OCI-LY7 (cell line): ENCODE results near the gene IQSEC1.

Source experiments
- EZH2phosphoT487 ChIP-seq: fragments of 200-600 bp; sonication (generic); IDR thresholded peaks from 2 replicates; pipeline ENCODE4 v1.6.1; 2018; ENCODE audit warnings: low read depth, borderline replicate concordance, mild to moderate bottlenecking, mixed run types, antibody characterized with exemption, low read length, moderate library complexity, mixed read lengths
- TF ChIP-seq, protein P1 (sequence below): fragments of 200-600 bp; sonication (generic); conservative IDR thresholded peaks from 2 replicates; pipeline ENCODE4 v1.5.1; 2014; ENCODE audit warnings: mild to moderate bottlenecking, antibody characterized with exemption, low read length, moderate library complexity, mixed read lengths

DNA sequence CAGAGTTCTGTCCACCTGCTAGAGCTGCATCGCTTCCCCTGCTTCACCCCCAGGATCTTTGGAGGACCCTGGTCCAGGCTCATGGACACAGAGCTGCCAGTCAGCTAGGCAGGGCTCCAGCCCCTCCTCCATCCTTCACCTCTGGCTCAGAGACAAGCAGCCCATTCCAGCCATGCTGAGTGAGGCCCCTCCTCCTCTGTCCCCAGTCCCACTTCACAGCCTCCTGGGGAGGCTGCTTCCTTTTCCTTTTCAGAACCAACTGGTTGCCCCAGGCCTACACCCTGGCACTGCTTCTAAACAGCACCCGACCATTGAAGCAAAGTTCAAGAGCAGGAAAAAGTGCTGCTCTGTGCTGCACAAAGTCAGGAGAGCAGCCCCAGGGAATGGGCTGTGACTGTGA lies 22.2 kb downstream of the IQSEC1 start:
- TF ChIP-seq, protein P1, sequence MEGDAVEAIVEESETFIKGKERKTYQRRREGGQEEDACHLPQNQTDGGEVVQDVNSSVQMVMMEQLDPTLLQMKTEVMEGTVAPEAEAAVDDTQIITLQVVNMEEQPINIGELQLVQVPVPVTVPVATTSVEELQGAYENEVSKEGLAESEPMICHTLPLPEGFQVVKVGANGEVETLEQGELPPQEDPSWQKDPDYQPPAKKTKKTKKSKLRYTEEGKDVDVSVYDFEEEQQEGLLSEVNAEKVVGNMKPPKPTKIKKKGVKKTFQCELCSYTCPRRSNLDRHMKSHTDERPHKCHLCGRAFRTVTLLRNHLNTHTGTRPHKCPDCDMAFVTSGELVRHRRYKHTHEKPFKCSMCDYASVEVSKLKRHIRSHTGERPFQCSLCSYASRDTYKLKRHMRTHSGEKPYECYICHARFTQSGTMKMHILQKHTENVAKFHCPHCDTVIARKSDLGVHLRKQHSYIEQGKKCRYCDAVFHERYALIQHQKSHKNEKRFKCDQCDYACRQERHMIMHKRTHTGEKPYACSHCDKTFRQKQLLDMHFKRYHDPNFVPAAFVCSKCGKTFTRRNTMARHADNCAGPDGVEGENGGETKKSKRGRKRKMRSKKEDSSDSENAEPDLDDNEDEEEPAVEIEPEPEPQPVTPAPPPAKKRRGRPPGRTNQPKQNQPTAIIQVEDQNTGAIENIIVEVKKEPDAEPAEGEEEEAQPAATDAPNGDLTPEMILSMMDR: no peak
- no peak for TF ChIP-seq EZH2phosphoT487
